Endodermal cell (in vitro differentiated cells): ENCODE measurements around the gene RPTOR. TPM values are rescaled to one million over a fixed set of nuclear protein-coding genes. Genes with fewer than 3 reads are reported as not detected.
A peak's percentile ranks its signal among the peaks of the same experiment; 100 is the strongest.

Experiments used
- DNase-seq: peaks from one replicate; pipeline ENCODE4 v3.0.0-alpha.2; 2017
- H3K27ac ChIP-seq: 2 replicates; pipeline ENCODE4 v1.5.1; 2013; ENCODE audit warnings: mild to moderate bottlenecking, low read depth, low read length, moderate library complexity
- H3K27me3 ChIP-seq: 2 replicates; pipeline ENCODE4 v1.6.1; 2013; ENCODE audit warnings: mild to moderate bottlenecking, low read length, moderate library complexity; ENCODE audit not compliant: insufficient read depth, control insufficient read depth, poor library complexity, severe bottlenecking
- H3K36me3 ChIP-seq: 2 replicates; pipeline ENCODE4 v1.7.0; 2013; ENCODE audit warnings: mild to moderate bottlenecking, low read length, moderate library complexity; ENCODE audit not compliant: control insufficient read depth, insufficient read depth
- H3K4me1 ChIP-seq: one replicate; pipeline ENCODE4 v1.7.0; 2013; ENCODE audit warnings: low read length; ENCODE audit not compliant: control insufficient read depth, insufficient read depth
- H3K4me3 ChIP-seq: 2 replicates; pipeline ENCODE4 v1.5.1; 2013; ENCODE audit warnings: mild to moderate bottlenecking, low read length, moderate library complexity
- H3K9ac ChIP-seq: 2 replicates; pipeline ENCODE4 v1.6.1; 2013; ENCODE audit warnings: mild to moderate bottlenecking, low read length, moderate library complexity; ENCODE audit not compliant: poor library complexity, severe bottlenecking; ENCODE audit errors: extremely low read depth
- H3K9me3 ChIP-seq: 2 replicates; pipeline ENCODE4 v1.6.1; 2013; ENCODE audit warnings: mild to moderate bottlenecking, low read length, moderate library complexity; ENCODE audit not compliant: control insufficient read depth
- H3K27ac Mint-ChIP-seq: 2 replicates; pipeline ENCODE4 v1.8.0; 2020; ENCODE audit warnings: mixed read lengths
- H3K27me3 Mint-ChIP-seq: 2 replicates; pipeline ENCODE4 v1.8.0; 2021; ENCODE audit warnings: mild to moderate bottlenecking, mixed read lengths; ENCODE audit not compliant: insufficient read depth
- H3K36me3 Mint-ChIP-seq: 2 replicates; pipeline ENCODE4 v1.8.0; 2020; ENCODE audit warnings: low read depth, mixed read lengths
- H3K4me1 Mint-ChIP-seq: 2 replicates; pipeline ENCODE4 v1.8.0; 2020; ENCODE audit warnings: mixed read lengths
- H3K4me3 Mint-ChIP-seq: 2 replicates; pipeline ENCODE4 v1.8.0; 2020; ENCODE audit warnings: mild to moderate bottlenecking, moderate library complexity, mixed read lengths
- H3K9me3 Mint-ChIP-seq: 2 replicates; pipeline ENCODE4 v1.8.0; 2020; ENCODE audit warnings: mild to moderate bottlenecking, mixed read lengths
- CTCF ChIP-seq: fragments of 200-600 bp; sonication (generic); conservative IDR thresholded peaks from 2 replicates; pipeline ENCODE4 v1.5.0; 2021; ENCODE audit warnings: antibody characterized with exemption, mild to moderate bottlenecking
- WGBS, 2 experiments: methylation state at CpG; one replicate each; pipeline versions ENCODE4 v1.1.5 to v1.1.7; 2013; ENCODE audit warnings: missing lambda C conversion rate in 2 of 2, mixed read lengths in 1 of 2; ENCODE audit not compliant: insufficient coverage in 1 of 2, insufficient read length in 1 of 2; 5-methylcytosine and 5-hydroxymethylcytosine counted together
- total RNA-seq, 2 donors: library from RNA; stranded (reverse); fragmentation: NEBNext Ultra II Directional in 1 of 2; extraction: Animal tissue kit (Norgen Biotek cat#: 25700) in 1 of 2; gene quantifications; 2 replicates in 1 of 2; 3 replicates in 1 of 2; pipeline ENCODE4 v1.2.1, GENCODE V29; 2021

Gene RPTOR
- total RNA-seq, 2 donors from 2014 or later: 45.1 to 53.4 TPM

- no peak for TF ChIP-seq CTCF
- Mint-ChIP-seq H3K27ac (no peak overlapping the region), H3K4me3 (no peak overlapping the region), H3K9me3 (no peaks in the 10 kb centered on the region), H3K27me3 (peaks cover 21% of the 10 kb centered on the region), H3K4me1 (no peaks in the 10 kb centered on the region), H3K36me3 (no peaks in the 10 kb centered on the region)
- Histone ChIP-seq H3K9me3 (no peaks in the 10 kb centered on the region), H3K27ac (no peak overlapping the region), H3K27me3 (peaks cover 8% of the 10 kb centered on the region), H3K9ac (no peak overlapping the region), H3K4me1 (no peaks in the 10 kb centered on the region), H3K36me3 (no peaks in the 10 kb centered on the region), H3K4me3 (no peak overlapping the region)
- no peak for DNase-seq
- 90 to 93% methylated on average over 15 to 17 of the region's 17 CpGs for WGBS, 2 experiments
These were observed 437.9 kb downstream of the RPTOR start for GRCh38 chr17:80982426-80982974.

- Histone ChIP-seq H3K27me3 (peaks cover 8% of the 10 kb centered on the region), H3K9me3 (no peaks in the 10 kb centered on the region), H3K27ac (no peak overlapping the region), H3K36me3 (no peaks in the 10 kb centered on the region), H3K9ac (no peak overlapping the region), H3K4me3 (no peak overlapping the region), H3K4me1 (peaks cover 5% of the 10 kb centered on the region)
- WGBS, 2 experiments: 92% methylated on average over 13 to 17 of the region's 17 CpGs
- Mint-ChIP-seq H3K36me3 (no peaks in the 10 kb centered on the region), H3K27ac (no peak overlapping the region), H3K4me3 (no peak overlapping the region), H3K9me3 (no peaks in the 10 kb centered on the region), H3K4me1 (no peaks in the 10 kb centered on the region), H3K27me3 (peaks cover 21% of the 10 kb centered on the region)
- no peak for TF ChIP-seq CTCF
- no peak for DNase-seq
These were observed 438.9 kb downstream of the RPTOR start for GRCh38 chr17:80983545-80983944.

- no peaks in the 10 kb centered on the region for H3K9me3 Mint-ChIP-seq
- Histone ChIP-seq H3K27ac (no peak overlapping the region), H3K27me3 (peaks cover 8% of the 10 kb centered on the region), H3K9ac (no peak overlapping the region), H3K4me1 (peaks cover 5% of the 10 kb centered on the region), H3K4me3 (no peak overlapping the region), H3K36me3 (no peaks in the 10 kb centered on the region), H3K9me3 (no peaks in the 10 kb centered on the region)
- H3K4me3 Mint-ChIP-seq: no peak overlapping the region
- peak overlapping the region; percentile 59 for H3K27ac Mint-ChIP-seq
- TF ChIP-seq CTCF: peak; percentile 50
- H3K36me3 Mint-ChIP-seq: no peaks in the 10 kb centered on the region
- H3K27me3 Mint-ChIP-seq: peaks cover 21% of the 10 kb centered on the region
- DNase-seq: peak; percentile 93
- WGBS, 2 experiments: 48 to 71% methylated on average over 6 to 7 of the region's 7 CpGs
- no peaks in the 10 kb centered on the region for H3K4me1 Mint-ChIP-seq
These were observed 440.1 kb downstream of the RPTOR start for GRCh38 chr17:80984749-80985148.
